Endothelial cell (in vitro differentiated cells): ENCODE results near the gene GALNT12. TPM values are rescaled to one million over a fixed set of nuclear protein-coding genes. Genes with fewer than 3 reads are reported as not detected.

Experiments used
- DNase-seq: peaks from one replicate; pipeline ENCODE4 v3.0.0; 2021; ENCODE audit warnings: low spot score
- H3K27ac Mint-ChIP-seq: one replicate; pipeline ENCODE4 v1.8.0; 2021; ENCODE audit warnings: mixed read lengths, inconsistent platforms; ENCODE audit not compliant: unreplicated experiment
- H3K27me3 Mint-ChIP-seq: one replicate; pipeline ENCODE4 v1.8.0; 2021; ENCODE audit warnings: mild to moderate bottlenecking, moderate library complexity, mixed read lengths, inconsistent platforms; ENCODE audit not compliant: unreplicated experiment
- H3K36me3 Mint-ChIP-seq: one replicate; pipeline ENCODE4 v1.8.0; 2021; ENCODE audit warnings: mild to moderate bottlenecking, low read depth, mixed read lengths, inconsistent platforms; ENCODE audit not compliant: unreplicated experiment
- H3K4me1 Mint-ChIP-seq: one replicate; pipeline ENCODE4 v1.8.0; 2021; ENCODE audit warnings: mild to moderate bottlenecking, mixed read lengths, inconsistent platforms; ENCODE audit not compliant: unreplicated experiment
- H3K4me3 Mint-ChIP-seq: one replicate; pipeline ENCODE4 v1.8.0; 2021; ENCODE audit warnings: mild to moderate bottlenecking, mixed read lengths, inconsistent platforms; ENCODE audit not compliant: unreplicated experiment
- H3K9me3 Mint-ChIP-seq: one replicate; pipeline ENCODE4 v1.8.0; 2021; ENCODE audit warnings: mixed read lengths, inconsistent platforms; ENCODE audit not compliant: unreplicated experiment
- CTCF ChIP-seq: fragments of 200-600 bp; sonication (generic); IDR thresholded peaks from one replicate; pipeline ENCODE4 v1.5.0; 2021; ENCODE audit warnings: antibody characterized with exemption; ENCODE audit not compliant: unreplicated experiment
- total RNA-seq: library from RNA; stranded (reverse); fragmentation: NEBNext Ultra II Directional; extraction: Animal tissue kit (Norgen Biotek cat#: 25700); gene quantifications from one replicate; pipeline ENCODE4 v1.2.1, GENCODE V29; 2021; ENCODE audit not compliant: unreplicated experiment

Gene GALNT12
- total RNA-seq, 1 donor from 2014 or later, result 1.7 TPM

- H3K27me3 Mint-ChIP-seq, result peaks cover 8% of the 10 kb centered on the region
- H3K4me1 Mint-ChIP-seq, result peaks cover 13% of the 10 kb centered on the region
- no peak overlapping the region for H3K27ac Mint-ChIP-seq
- H3K4me3 Mint-ChIP-seq, result no peak overlapping the region
- H3K36me3 Mint-ChIP-seq, result no peaks in the 10 kb centered on the region
- DNase-seq, result no peak
- H3K9me3 Mint-ChIP-seq, result no peaks in the 10 kb centered on the region
- no peak for TF ChIP-seq CTCF
These were observed 78.3 kb downstream of the GALNT12 start for GRCh38 chr9:98885575-98886295.

GRCh38 chr9:98886691-98887229, 79.3 kb downstream of the GALNT12 start:
- Mint-ChIP-seq H3K4me3 (no peak overlapping the region), H3K36me3 (no peaks in the 10 kb centered on the region), H3K27ac (no peak overlapping the region), H3K27me3 (peaks cover 8% of the 10 kb centered on the region), H3K4me1 (peaks cover 13% of the 10 kb centered on the region), H3K9me3 (no peaks in the 10 kb centered on the region)
- no peak for DNase-seq
- no peak for TF ChIP-seq CTCF

GRCh38 chr9:98887918-98888510, 80.5 kb downstream of the GALNT12 start:
- DNase-seq, result no peak
- Mint-ChIP-seq H3K4me1 (peaks cover 13% of the 10 kb centered on the region), H3K36me3 (no peaks in the 10 kb centered on the region), H3K9me3 (no peaks in the 10 kb centered on the region), H3K27ac (no peak overlapping the region), H3K4me3 (no peak overlapping the region), H3K27me3 (peaks cover 8% of the 10 kb centered on the region)
- no peak for TF ChIP-seq CTCF

GRCh38 chr9:98888801-98889421, 81.4 kb downstream of the GALNT12 start:
- Mint-ChIP-seq H3K4me3 (no peak overlapping the region), H3K4me1 (peaks cover 13% of the 10 kb centered on the region), H3K27ac (no peak overlapping the region), H3K36me3 (no peaks in the 10 kb centered on the region), H3K27me3 (peaks cover 8% of the 10 kb centered on the region), H3K9me3 (no peaks in the 10 kb centered on the region)
- DNase-seq, result no peak
- no peak for TF ChIP-seq CTCF
